SK-N-SH treated with all-trans-retinoic acid at 6 μM for 48 hours (cell line): ENCODE results near the gene TMEM151A.

Source experiments
- ATAC-seq: fragments of 200-7000 bp; cut with Tn5 transposase; 3 replicates; pipeline ENCODE4 v1.9.1; 2020; ENCODE audit warnings: mild to moderate bottlenecking, moderate library complexity
- ARNTL ChIP-seq: fragments of 450-650 bp; formaldehyde crosslinking; IDR thresholded peaks from 2 replicates; pipeline ENCODE4 v1.5.0; 2020; ENCODE audit warnings: low read depth, mild to moderate bottlenecking, moderate library complexity, borderline replicate concordance
- BACH2 ChIP-seq: fragments of 250-450 bp; sonication (Bioruptor Pico); IDR thresholded peaks from 2 replicates; pipeline ENCODE4 v1.9.0; 2021; ENCODE audit warnings: mild to moderate bottlenecking, borderline replicate concordance
- CSDC2 ChIP-seq: fragments of 250-450 bp; sonication (Bioruptor Pico); IDR thresholded peaks from 2 replicates; pipeline ENCODE4 v1.5.0; 2020; ENCODE audit warnings: mild to moderate bottlenecking, moderate library complexity
- ESRRG ChIP-seq: fragments of 250-450 bp; sonication (Bioruptor Pico); IDR thresholded peaks from 2 replicates; pipeline ENCODE4 v1.6.1; 2021; ENCODE audit warnings: mild to moderate bottlenecking
- GLIS3 ChIP-seq: fragments of 250-450 bp; sonication (Bioruptor Pico); IDR thresholded peaks from 2 replicates; pipeline ENCODE4 v1.5.0; 2020; ENCODE audit warnings: mild to moderate bottlenecking, moderate library complexity
- OSR1 ChIP-seq: fragments of 250-450 bp; sonication (Bioruptor Pico); IDR thresholded peaks from 2 replicates; pipeline ENCODE4 v1.8.0; 2022; ENCODE audit warnings: moderate library complexity, mild to moderate bottlenecking, inconsistent platforms
- PPARA ChIP-seq: fragments of 250-450 bp; sonication (Bioruptor Pico); IDR thresholded peaks from 2 replicates; pipeline ENCODE4 v1.5.0; 2020; ENCODE audit warnings: mild to moderate bottlenecking, borderline replicate concordance
- RARB ChIP-seq: fragments of 250-450 bp; sonication (Bioruptor Pico); IDR thresholded peaks from 2 replicates; pipeline ENCODE4 v1.8.0; 2021; ENCODE audit warnings: mild to moderate bottlenecking, moderate library complexity
- SNAI2 ChIP-seq: fragments of 250-450 bp; sonication (Bioruptor Pico); IDR thresholded peaks from 2 replicates; pipeline ENCODE4 v1.5.0; 2020; ENCODE audit warnings: mild to moderate bottlenecking, moderate library complexity
- TCF4 ChIP-seq: fragments of 250-450 bp; sonication (Bioruptor Pico); IDR thresholded peaks from 2 replicates; pipeline ENCODE4 v1.8.0; 2021; ENCODE audit warnings: mild to moderate bottlenecking, moderate library complexity, borderline replicate concordance
- TOX ChIP-seq: fragments of 250-450 bp; sonication (Bioruptor Pico); IDR thresholded peaks from 2 replicates; pipeline ENCODE4 v1.8.0; 2021; ENCODE audit warnings: mild to moderate bottlenecking, moderate library complexity, borderline replicate concordance
- ZC3H10 ChIP-seq: fragments of 250-450 bp; sonication (Bioruptor Pico); IDR thresholded peaks from 2 replicates; pipeline ENCODE4 v1.5.1; 2021; ENCODE audit warnings: mild to moderate bottlenecking, moderate library complexity
- ZFP3 ChIP-seq: fragments of 250-450 bp; sonication (Bioruptor Pico); IDR thresholded peaks from 2 replicates; pipeline ENCODE4 v1.5.0; 2020; ENCODE audit warnings: mild to moderate bottlenecking, moderate library complexity
- ZNF565 ChIP-seq: fragments of 450-650 bp; formaldehyde crosslinking; conservative IDR thresholded peaks from 2 replicates; pipeline ENCODE4 v1.5.0; 2020; ENCODE audit warnings: low read depth, mild to moderate bottlenecking, moderate library complexity
- ZNF8 ChIP-seq: fragments of 450-650 bp; formaldehyde crosslinking; IDR thresholded peaks from 2 replicates; pipeline ENCODE4 v1.5.0; 2020; ENCODE audit warnings: mild to moderate bottlenecking, moderate library complexity
- TF ChIP-seq, protein P1 (sequence below): fragments of 250-450 bp; sonication (Bioruptor Pico); IDR thresholded peaks from 2 replicates; pipeline ENCODE4 v1.8.0; 2020; ENCODE audit warnings: mild to moderate bottlenecking, moderate library complexity, borderline replicate concordance
- TF ChIP-seq, protein P2 (sequence below): fragments of 250-450 bp; sonication (Bioruptor Pico); IDR thresholded peaks from 2 replicates; pipeline ENCODE4 v1.5.1; 2020; ENCODE audit warnings: low read depth, mild to moderate bottlenecking, moderate library complexity
- TF ChIP-seq, protein P3 (sequence below): fragments of 250-450 bp; sonication (Bioruptor Pico); IDR thresholded peaks from 2 replicates; pipeline ENCODE4 v1.5.0; 2020; ENCODE audit warnings: mild to moderate bottlenecking, moderate library complexity
- TF ChIP-seq, protein P4 (sequence below): fragments of 250-450 bp; sonication (Bioruptor Pico); IDR thresholded peaks from 2 replicates; pipeline ENCODE4 v1.5.1; 2021; ENCODE audit warnings: mild to moderate bottlenecking, moderate library complexity

The TMEM151A gene

DNA sequence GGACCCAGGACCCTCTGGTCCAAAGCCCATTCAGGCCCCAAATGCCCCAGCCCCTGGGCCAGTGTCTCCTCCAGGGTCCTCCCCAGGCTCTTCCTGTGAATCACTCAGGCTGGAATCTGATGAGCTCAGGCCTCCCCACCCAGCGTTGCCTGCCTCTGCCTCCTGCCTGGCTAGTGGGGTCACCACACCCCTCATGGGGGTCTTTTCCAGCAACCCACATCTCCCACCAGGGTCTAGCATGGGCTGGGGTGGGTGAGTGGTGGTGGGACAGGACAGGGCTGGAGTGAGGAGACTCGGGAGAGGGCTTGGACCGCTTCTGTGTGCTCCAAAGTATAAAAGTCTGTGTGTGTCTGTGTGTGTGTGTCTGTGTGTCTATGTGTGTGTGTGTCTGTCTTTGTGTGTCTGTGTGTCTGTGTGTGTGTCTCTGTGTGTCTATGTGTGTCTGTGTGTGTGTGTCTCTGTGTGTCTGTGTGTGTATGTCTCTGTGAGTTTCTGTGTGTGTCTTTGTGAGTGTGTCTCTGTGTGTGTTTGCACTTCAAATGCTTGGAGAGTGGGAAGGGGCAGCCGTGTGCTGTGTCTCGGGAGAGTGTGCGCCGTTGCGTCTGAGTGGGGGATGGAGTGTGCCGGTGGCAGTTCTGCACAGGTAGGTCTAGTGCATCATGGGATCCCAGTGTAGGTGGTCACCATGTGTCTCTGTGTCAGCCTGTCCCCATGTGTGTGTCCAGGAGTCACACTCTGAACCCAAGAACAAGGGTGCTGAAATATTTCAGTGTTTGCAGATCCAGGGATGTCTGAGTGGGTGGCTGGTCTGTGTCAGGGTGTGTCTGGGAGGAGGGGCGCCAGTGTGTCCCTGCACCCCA lies 35.7 kb downstream of the TMEM151A start (continued):
- TF ChIP-seq RARB, result no peak
- no peak for TF ChIP-seq PPARA
- no peak for TF ChIP-seq SNAI2 (CRISPR knock-in tag)
- TF ChIP-seq, protein P1, sequence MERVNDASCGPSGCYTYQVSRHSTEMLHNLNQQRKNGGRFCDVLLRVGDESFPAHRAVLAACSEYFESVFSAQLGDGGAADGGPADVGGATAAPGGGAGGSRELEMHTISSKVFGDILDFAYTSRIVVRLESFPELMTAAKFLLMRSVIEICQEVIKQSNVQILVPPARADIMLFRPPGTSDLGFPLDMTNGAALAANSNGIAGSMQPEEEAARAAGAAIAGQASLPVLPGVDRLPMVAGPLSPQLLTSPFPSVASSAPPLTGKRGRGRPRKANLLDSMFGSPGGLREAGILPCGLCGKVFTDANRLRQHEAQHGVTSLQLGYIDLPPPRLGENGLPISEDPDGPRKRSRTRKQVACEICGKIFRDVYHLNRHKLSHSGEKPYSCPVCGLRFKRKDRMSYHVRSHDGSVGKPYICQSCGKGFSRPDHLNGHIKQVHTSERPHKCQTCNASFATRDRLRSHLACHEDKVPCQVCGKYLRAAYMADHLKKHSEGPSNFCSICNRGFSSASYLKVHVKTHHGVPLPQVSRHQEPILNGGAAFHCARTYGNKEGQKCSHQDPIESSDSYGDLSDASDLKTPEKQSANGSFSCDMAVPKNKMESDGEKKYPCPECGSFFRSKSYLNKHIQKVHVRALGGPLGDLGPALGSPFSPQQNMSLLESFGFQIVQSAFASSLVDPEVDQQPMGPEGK (CRISPR knock-in tag), result no peak
- TF ChIP-seq GLIS3 (CRISPR knock-in tag), result no peak
- TF ChIP-seq ZNF8 (CRISPR knock-in tag), result no peak
- TF ChIP-seq, protein P2, sequence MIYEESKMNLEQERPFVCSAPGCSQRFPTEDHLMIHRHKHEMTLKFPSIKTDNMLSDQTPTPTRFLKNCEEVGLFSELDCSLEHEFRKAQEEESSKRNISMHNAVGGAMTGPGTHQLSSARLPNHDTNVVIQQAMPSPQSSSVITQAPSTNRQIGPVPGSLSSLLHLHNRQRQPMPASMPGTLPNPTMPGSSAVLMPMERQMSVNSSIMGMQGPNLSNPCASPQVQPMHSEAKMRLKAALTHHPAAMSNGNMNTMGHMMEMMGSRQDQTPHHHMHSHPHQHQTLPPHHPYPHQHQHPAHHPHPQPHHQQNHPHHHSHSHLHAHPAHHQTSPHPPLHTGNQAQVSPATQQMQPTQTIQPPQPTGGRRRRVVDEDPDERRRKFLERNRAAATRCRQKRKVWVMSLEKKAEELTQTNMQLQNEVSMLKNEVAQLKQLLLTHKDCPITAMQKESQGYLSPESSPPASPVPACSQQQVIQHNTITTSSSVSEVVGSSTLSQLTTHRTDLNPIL (CRISPR knock-in tag), result no peak
- no peak for TF ChIP-seq ESRRG
- TF ChIP-seq TOX (CRISPR knock-in tag), result no peak
- no peak for TF ChIP-seq OSR1

DNA sequence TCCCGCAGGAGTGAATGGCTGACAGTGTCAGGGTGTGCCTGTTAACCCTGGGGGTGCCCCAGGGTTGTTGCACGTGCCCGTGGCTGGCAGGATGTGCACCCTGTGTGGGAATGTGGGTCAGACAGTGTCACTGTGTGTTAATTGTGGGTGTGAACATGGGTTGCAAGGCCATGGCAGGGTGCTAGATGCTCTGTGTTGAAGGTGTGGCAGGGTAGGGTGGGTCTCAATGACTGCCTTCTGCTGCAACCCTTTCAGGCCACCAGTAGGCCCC lies 36.3 kb downstream of the TMEM151A start:
- ATAC-seq, result peak; percentile 4; the same call in 2 of the 3 replicates
- TF ChIP-seq TCF4 (CRISPR knock-in tag) (no peak), ZC3H10 (CRISPR knock-in tag) (no peak), SNAI2 (CRISPR knock-in tag) (no peak), CSDC2 (no peak)

DNA sequence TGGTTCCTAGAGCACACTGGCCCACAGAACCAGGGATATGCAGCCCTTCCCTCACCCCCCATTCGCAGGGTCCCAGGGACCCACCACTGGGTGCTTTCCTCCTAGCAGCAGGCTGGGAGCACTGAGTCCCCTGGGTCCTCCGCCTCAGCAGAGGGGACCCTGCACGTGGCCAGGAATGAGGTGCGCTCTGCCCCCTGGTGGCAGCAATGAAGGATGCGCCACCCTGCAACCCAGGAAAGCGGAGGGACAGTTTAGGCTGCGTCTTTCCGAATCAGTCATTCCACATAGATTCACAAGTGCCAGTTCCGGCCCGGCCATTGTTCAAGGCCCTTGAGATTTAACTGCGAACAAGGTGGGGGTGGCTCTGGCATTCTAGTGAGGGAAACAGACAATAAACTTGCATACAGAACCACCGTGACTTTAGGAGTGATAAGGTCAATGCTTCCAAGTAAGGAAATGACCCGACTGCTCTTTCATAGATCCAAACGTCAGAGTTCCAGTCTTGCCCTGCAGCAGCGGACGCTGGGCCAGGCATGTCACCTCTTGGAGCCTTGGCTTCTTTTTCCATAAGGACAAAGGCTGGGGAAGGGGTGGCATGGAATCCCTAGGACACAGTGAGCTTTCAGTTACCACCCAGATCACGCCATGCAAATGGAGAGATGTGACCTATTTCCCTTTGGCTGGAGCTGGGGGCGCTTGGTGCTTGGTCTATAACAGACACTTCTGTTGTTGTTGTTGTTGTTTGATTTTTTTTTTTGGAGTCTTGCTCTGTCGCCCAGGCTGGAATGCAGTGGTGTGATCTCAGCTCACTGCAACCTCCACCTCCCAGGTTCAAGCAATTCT lies 36.8 kb downstream of the TMEM151A start:
- TF ChIP-seq RARB (no peak), ESRRG (no peak), ARNTL (peak; percentile 69; the same call in 1 of the 2 replicates)
- TF ChIP-seq, protein P3, sequence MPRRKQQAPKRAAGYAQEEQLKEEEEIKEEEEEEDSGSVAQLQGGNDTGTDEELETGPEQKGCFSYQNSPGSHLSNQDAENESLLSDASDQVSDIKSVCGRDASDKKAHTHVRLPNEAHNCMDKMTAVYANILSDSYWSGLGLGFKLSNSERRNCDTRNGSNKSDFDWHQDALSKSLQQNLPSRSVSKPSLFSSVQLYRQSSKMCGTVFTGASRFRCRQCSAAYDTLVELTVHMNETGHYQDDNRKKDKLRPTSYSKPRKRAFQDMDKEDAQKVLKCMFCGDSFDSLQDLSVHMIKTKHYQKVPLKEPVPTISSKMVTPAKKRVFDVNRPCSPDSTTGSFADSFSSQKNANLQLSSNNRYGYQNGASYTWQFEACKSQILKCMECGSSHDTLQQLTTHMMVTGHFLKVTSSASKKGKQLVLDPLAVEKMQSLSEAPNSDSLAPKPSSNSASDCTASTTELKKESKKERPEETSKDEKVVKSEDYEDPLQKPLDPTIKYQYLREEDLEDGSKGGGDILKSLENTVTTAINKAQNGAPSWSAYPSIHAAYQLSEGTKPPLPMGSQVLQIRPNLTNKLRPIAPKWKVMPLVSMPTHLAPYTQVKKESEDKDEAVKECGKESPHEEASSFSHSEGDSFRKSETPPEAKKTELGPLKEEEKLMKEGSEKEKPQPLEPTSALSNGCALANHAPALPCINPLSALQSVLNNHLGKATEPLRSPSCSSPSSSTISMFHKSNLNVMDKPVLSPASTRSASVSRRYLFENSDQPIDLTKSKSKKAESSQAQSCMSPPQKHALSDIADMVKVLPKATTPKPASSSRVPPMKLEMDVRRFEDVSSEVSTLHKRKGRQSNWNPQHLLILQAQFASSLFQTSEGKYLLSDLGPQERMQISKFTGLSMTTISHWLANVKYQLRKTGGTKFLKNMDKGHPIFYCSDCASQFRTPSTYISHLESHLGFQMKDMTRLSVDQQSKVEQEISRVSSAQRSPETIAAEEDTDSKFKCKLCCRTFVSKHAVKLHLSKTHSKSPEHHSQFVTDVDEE (CRISPR knock-in tag), result 0 out of 2 replicates have a peak, but pooled peaks have one; percentile 10
- ATAC-seq, result peak; percentile 83

DNA sequence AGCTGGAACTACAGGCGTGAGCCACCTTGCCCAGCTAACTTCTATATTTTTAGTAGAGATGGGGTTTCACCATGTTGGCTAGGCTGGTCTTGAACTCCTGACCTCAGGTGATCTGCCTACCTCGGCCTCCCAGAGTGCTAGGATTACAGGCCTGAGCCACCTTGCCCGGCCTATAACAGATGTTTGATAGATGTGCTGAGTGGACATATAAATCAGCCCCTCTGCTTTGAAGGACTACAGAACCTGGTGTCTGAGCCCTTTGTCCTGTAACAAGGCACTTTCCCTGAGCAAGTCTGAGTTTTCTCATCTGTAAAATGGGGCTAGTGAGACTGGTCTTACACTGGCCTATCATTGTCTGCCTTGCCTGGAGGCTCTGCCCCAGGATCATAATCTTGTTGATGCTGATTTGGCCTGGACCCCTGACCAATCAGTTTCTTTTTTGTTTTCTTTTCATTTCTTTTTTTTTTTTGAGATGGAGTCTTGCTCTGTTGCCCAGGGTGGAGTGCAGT lies 37.5 kb downstream of the TMEM151A start:
- TF ChIP-seq ESRRG (no peak), BACH2 (no peak)
- ATAC-seq, result no peak

DNA sequence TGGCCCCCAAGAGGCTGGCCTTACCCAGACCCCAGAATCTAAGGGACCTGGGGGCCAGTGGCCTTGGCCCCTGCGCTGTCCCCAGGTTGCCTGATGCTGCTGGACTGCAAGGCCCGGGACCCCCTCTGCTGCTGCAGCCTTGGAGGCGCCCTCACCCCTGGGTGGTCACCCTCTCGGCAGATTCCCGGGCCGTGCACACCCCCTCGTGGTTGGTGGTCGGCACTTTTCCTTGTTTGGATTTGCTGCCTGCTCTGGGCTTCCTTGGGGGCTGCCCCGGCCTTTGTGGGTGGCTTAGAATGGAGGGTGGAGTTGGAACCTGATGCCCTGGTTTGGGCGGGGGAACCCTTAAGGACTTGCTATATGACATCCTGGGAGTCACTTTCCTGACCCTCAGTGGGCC lies 39.2 kb downstream of the TMEM151A start:
- ATAC-seq, result no peak
- TF ChIP-seq OSR1 (no peak), ZNF565 (no peak), BACH2 (no peak), ZFP3 (CRISPR knock-in tag) (no peak)
- TF ChIP-seq, protein P3 (CRISPR knock-in tag), result no peak
- TF ChIP-seq, protein P4, sequence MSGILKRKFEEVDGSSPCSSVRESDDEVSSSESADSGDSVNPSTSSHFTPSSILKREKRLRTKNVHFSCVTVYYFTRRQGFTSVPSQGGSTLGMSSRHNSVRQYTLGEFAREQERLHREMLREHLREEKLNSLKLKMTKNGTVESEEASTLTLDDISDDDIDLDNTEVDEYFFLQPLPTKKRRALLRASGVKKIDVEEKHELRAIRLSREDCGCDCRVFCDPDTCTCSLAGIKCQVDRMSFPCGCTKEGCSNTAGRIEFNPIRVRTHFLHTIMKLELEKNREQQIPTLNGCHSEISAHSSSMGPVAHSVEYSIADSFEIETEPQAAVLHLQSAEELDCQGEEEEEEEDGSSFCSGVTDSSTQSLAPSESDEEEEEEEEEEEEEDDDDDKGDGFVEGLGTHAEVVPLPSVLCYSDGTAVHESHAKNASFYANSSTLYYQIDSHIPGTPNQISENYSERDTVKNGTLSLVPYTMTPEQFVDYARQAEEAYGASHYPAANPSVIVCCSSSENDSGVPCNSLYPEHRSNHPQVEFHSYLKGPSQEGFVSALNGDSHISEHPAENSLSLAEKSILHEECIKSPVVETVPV (CRISPR knock-in tag), result no peak
- TF ChIP-seq, all 23 proteins: peak for 0
